Inflammatory macrophage treated with lipopolysaccharide for 1 hour (primary cell): ENCODE results near the gene PCGF6.

ENCODE experiments used
- DNase-seq, 2 donors: peaks; one replicate each; pipeline ENCODE4 v3.0.0-alpha.2; 2020 to 2022

Gene PCGF6

GRCh38 chr10:103254538-103255325 lies 96.2 kb downstream of the PCGF6 start:
- DNase-seq: no peak

- no peak for DNase-seq
Observed at GRCh38 chr10:103254113-103254512, 96.8 kb downstream of the PCGF6 start.
